ENCODE data around the gene CCDC66. TPM values are rescaled to one million over a fixed set of nuclear protein-coding genes. Genes with fewer than 3 reads are reported as not detected.

Gene CCDC66
- total and polyA plus RNA-seq, 2 of the 4 experiments (the other 2 are of a cell fraction) = 6.0 to 9.1 TPM

DNA sequence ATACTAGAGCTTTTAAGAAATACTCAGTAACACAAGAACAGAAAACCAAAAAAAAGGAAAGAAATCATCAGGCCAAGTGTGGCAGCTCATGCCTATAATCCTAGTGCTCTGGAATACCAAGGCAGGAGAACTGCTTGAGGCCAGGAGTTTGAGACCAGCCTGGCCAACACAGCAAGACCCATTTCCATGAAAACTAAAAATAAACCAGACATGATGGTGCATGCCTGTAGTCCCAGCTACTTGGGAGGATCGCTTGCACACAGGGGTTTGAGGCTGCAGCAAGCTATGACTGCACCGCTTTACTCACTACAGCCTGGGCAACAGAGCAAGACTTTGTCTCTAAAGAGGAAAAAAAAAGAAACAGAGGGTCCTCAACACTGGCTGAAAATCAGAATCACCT is 107.8 kb downstream of the CCDC66 start:
- ATAC-seq (ENCODE audit: low read depth) (no peak), DNase-seq (no peak)
- no peaks in the 10 kb centered on the region for H4K20me1 ChIP-seq (ENCODE audit: insufficient read depth, low read length)
- in situ Hi-C loops (cut with MboI; ENCODE audit: low sequenced_read_pairs) (no loop called here), intact Hi-C loops (cut with micrococcal nuclease) (loop anchor here (5.0 kb wide), 2 partner anchors 33 to 43 kb away; no protein-coding TSS in a partner anchor), dilution Hi-C loops (cut with HindIII; ENCODE audit: low sequenced_read_pairs, unreplicated experiment) (no loop called here)
- no peak overlapping the region for H4K5ac ChIP-seq (ENCODE audit: low read depth, low read length)
- no peak overlapping the region for H4K91ac ChIP-seq (ENCODE audit: insufficient read depth, low read depth, low read length)
- no peak overlapping the region for H3K56ac ChIP-seq (ENCODE audit: extremely low read depth, insufficient read depth, low read length)
- H3K9me1 ChIP-seq (ENCODE audit: insufficient read depth, low read length) = no peaks in the 10 kb centered on the region; the same call in 1 of the 2 replicates
- no peak overlapping the region for H2BK120ac ChIP-seq (ENCODE audit: low read depth, low read length)
- no peak overlapping the region for H4K8ac ChIP-seq (ENCODE audit: low read depth in 2 of 2, low read length in 2 of 2)
- BruUV-seq (replicated peaks) = no TSS peak
- H2AFZ ChIP-seq (replicated peaks; ENCODE audit: low read length, poor library complexity) = no peak overlapping the region
- no peaks in the 10 kb centered on the region for H3K9me3 ChIP-seq (ENCODE audit: control insufficient read depth, insufficient read depth, low read length)
- no peaks in the 10 kb centered on the region for H3K27me3 ChIP-seq (ENCODE audit: control insufficient read depth, insufficient read depth, low read length)
- no peak overlapping the region for H3K4me3 ChIP-seq (ENCODE audit: insufficient read depth, low read depth, low read length)
- H3K14ac ChIP-seq (replicated peaks; ENCODE audit: low read depth, low read length) = no peak overlapping the region
- no CpG with 5 or more reads among the region's 2 CpGs for WGBS, 2 experiments (ENCODE audit: extremely low coverage in 2 of 2, insufficient read length in 1 of 2)
- H3K23ac ChIP-seq (ENCODE audit: low read depth, low read length) = no peak overlapping the region
- no peak overlapping the region for H3K9ac ChIP-seq (ENCODE audit: low read depth, low read length)
- no peak overlapping the region for H3K4ac ChIP-seq (ENCODE audit: low read depth, low read length)
- no peak overlapping the region for H2AK9ac ChIP-seq (replicated peaks; ENCODE audit: low read depth, low read length, poor library complexity)
- POLR2A ChIA-PET (ENCODE audit: unreplicated experiment) = interaction anchor here (0.5 kb wide), 1 partner anchor 9 kb away, joined by 4 read pairs; no protein-coding TSS in a partner anchor
- H3K27ac ChIP-seq (ENCODE audit: insufficient read depth, low read length) = no peak overlapping the region
- TF ChIP-seq, protein P1, sequence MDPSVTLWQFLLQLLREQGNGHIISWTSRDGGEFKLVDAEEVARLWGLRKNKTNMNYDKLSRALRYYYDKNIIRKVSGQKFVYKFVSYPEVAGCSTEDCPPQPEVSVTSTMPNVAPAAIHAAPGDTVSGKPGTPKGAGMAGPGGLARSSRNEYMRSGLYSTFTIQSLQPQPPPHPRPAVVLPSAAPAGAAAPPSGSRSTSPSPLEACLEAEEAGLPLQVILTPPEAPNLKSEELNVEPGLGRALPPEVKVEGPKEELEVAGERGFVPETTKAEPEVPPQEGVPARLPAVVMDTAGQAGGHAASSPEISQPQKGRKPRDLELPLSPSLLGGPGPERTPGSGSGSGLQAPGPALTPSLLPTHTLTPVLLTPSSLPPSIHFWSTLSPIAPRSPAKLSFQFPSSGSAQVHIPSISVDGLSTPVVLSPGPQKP (IDR thresholded peaks at IDR 0.05; ENCODE audit: borderline replicate concordance, low read depth, low read length) = no peak
- TF ChIP-seq MAFK (IDR thresholded peaks at IDR 0.05; ENCODE audit: low read depth, low read length) = no peak
- TF ChIP-seq, protein P2, sequence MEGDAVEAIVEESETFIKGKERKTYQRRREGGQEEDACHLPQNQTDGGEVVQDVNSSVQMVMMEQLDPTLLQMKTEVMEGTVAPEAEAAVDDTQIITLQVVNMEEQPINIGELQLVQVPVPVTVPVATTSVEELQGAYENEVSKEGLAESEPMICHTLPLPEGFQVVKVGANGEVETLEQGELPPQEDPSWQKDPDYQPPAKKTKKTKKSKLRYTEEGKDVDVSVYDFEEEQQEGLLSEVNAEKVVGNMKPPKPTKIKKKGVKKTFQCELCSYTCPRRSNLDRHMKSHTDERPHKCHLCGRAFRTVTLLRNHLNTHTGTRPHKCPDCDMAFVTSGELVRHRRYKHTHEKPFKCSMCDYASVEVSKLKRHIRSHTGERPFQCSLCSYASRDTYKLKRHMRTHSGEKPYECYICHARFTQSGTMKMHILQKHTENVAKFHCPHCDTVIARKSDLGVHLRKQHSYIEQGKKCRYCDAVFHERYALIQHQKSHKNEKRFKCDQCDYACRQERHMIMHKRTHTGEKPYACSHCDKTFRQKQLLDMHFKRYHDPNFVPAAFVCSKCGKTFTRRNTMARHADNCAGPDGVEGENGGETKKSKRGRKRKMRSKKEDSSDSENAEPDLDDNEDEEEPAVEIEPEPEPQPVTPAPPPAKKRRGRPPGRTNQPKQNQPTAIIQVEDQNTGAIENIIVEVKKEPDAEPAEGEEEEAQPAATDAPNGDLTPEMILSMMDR (conservative IDR thresholded peaks at IDR 0.05; ENCODE audit: low read depth, low read length) = no peak
- H3K18ac ChIP-seq (ENCODE audit: low read depth, low read length) = no peak overlapping the region
- H3K4me2 ChIP-seq (ENCODE audit: low read depth, low read length) = no peak overlapping the region
- H2AK5ac ChIP-seq (ENCODE audit: low read depth, low read length) = no peak overlapping the region
- H2BK15ac ChIP-seq (ENCODE audit: low read depth, low read length) = no peak overlapping the region
- H3K36me3 ChIP-seq (ENCODE audit: control insufficient read depth, insufficient read depth, low read length) = peaks cover 47% of the 10 kb centered on the region
- CTCF ChIA-PET = interaction anchor here (0.6 kb wide), 1 partner anchor 13 kb away, joined by 3 read pairs; no protein-coding TSS in a partner anchor
- H2BK5ac ChIP-seq (ENCODE audit: low read depth, low read length, poor library complexity, severe bottlenecking) = no peak overlapping the region
- peaks cover 4 to 19% of the 10 kb centered on the region in 2 experiments for H3K79me1 ChIP-seq (ENCODE audit: low read depth in 1 of 2, low read length in 2 of 2)
- no peaks in the 10 kb centered on the region for H3K4me1 ChIP-seq (ENCODE audit: control insufficient read depth, insufficient read depth, low read length)
- H2BK20ac ChIP-seq (ENCODE audit: low read depth, low read length) = no peak overlapping the region
